Thyroid gland (tissue), 4 donors: ENCODE results near the gene ST3GAL3.

ENCODE experiments used
- CTCF ChIP-seq, 6 experiments: fragments of 200-600 bp in 3 of 6; fragments of 450-650 bp in 3 of 6; sonication (generic) in 3 of 6; IDR thresholded peaks; one replicate each; pipeline ENCODE4 v1.5.1; 2016 to 2019; ENCODE audit warnings: antibody characterized with exemption in 6 of 6, mild to moderate bottlenecking in 2 of 6, inconsistent platforms in 1 of 6, moderate library complexity in 1 of 6
- POLR2A ChIP-seq, 2 donors: fragments of 450-650 bp; IDR thresholded peaks; one replicate each; pipeline ENCODE4 v1.6.1; 2017; ENCODE audit warnings: antibody characterized with exemption in 2 of 2, mild to moderate bottlenecking in 2 of 2, moderate library complexity in 1 of 2

DNA sequence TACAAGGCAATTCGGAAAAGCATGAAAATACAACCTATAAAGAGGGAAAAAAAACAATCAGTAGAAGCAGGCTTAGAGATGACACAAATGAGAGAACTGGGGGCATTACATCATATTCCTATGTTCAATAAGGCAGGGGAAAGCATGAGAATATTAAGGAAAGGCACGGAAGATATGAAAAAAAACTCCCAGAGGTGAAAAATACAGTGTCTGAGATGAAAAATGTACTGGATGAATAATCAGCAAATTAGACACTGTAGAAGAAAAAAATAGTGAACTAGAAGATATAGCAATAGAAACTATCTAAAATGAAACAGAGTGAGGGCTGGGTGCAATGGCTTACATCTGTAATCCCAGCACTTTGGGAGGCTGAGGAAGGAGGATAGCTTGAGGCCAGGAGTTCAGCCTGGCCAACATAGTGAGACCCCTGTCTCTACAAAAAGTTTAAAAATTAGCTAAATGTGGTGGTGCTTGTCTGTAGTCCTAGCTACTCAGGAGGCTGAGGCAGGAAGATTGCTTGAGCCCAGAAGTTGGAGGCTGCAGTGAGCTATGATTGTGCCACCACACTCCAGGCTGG is 101.8 kb downstream of the ST3GAL3 start:
- TF ChIP-seq POLR2A (IDR thresholded peaks at IDR 0.05) (no peak), CTCF (IDR thresholded peaks at IDR 0.05) (no peak)
